ENCODE results near the gene RAB3C.
A peak's percentile ranks its signal among the peaks of the same experiment; 100 is the strongest.

RAB3C gene

GRCh38 chr5:58872670-58873273 lies 289.9 kb downstream of the RAB3C start:
- Mint-ChIP-seq H3K27ac (no peak overlapping the region), H3K4me1 (peaks cover 4% of the 10 kb centered on the region), H3K4me3 (no peak overlapping the region), H3K36me3 (ENCODE audit: low read depth) (no peaks in the 10 kb centered on the region), H3K27me3 (ENCODE audit: low read depth) (peaks cover 8% of the 10 kb centered on the region), H3K9me3 (no peaks in the 10 kb centered on the region)
- TF ChIP-seq, protein P1, sequence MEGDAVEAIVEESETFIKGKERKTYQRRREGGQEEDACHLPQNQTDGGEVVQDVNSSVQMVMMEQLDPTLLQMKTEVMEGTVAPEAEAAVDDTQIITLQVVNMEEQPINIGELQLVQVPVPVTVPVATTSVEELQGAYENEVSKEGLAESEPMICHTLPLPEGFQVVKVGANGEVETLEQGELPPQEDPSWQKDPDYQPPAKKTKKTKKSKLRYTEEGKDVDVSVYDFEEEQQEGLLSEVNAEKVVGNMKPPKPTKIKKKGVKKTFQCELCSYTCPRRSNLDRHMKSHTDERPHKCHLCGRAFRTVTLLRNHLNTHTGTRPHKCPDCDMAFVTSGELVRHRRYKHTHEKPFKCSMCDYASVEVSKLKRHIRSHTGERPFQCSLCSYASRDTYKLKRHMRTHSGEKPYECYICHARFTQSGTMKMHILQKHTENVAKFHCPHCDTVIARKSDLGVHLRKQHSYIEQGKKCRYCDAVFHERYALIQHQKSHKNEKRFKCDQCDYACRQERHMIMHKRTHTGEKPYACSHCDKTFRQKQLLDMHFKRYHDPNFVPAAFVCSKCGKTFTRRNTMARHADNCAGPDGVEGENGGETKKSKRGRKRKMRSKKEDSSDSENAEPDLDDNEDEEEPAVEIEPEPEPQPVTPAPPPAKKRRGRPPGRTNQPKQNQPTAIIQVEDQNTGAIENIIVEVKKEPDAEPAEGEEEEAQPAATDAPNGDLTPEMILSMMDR (IDR thresholded peaks at IDR 0.05; ENCODE audit: unreplicated experiment in 3 of 3): no peak

- TF ChIP-seq, protein P1 (IDR thresholded peaks at IDR 0.05; ENCODE audit: unreplicated experiment in 3 of 3): peak in 1 of 3 experiments; percentile 32
- H3K27ac Mint-ChIP-seq: no peak overlapping the region
- peaks cover 8% of the 10 kb centered on the region for H3K27me3 Mint-ChIP-seq (ENCODE audit: low read depth)
- H3K4me1 Mint-ChIP-seq: peaks cover 4% of the 10 kb centered on the region
- H3K9me3 Mint-ChIP-seq: no peaks in the 10 kb centered on the region
- H3K36me3 Mint-ChIP-seq (ENCODE audit: low read depth): no peaks in the 10 kb centered on the region
- H3K4me3 Mint-ChIP-seq: no peak overlapping the region
These were observed 292.7 kb downstream of the RAB3C start for GRCh38 chr5:58875599-58875998.

DNA sequence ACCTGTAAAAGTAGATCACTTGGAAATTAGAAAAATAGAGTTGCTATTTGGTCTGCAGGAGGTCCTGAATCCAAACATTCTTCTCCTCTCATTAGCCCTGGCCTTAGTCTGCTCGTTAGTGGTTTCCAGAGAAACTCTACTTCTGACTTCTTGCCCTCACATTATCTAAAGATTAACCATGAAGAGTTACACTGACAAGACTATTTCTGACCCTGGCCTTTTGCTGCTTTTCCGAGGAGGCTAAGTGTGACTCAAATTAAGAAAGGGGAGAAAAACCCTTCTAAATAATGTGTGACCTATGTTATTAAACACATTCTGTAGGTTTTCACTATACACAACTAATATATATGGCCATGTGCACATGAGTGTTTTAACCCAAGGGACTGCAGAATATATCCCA lies 302.4 kb downstream of the RAB3C start:
- Mint-ChIP-seq H3K9me3 (peaks cover 11% of the 10 kb centered on the region), H3K27ac (peak overlapping the region in 1 of 3 experiments; percentile 52), H3K27me3 (ENCODE audit: low read depth) (no peaks in the 10 kb centered on the region), H3K36me3 (ENCODE audit: low read depth) (peaks cover 3% of the 10 kb centered on the region), H3K4me1 (peaks cover 5% of the 10 kb centered on the region), H3K4me3 (no peak overlapping the region)
- TF ChIP-seq, protein P1 (IDR thresholded peaks at IDR 0.05; ENCODE audit: unreplicated experiment in 3 of 3): no peak

DNA sequence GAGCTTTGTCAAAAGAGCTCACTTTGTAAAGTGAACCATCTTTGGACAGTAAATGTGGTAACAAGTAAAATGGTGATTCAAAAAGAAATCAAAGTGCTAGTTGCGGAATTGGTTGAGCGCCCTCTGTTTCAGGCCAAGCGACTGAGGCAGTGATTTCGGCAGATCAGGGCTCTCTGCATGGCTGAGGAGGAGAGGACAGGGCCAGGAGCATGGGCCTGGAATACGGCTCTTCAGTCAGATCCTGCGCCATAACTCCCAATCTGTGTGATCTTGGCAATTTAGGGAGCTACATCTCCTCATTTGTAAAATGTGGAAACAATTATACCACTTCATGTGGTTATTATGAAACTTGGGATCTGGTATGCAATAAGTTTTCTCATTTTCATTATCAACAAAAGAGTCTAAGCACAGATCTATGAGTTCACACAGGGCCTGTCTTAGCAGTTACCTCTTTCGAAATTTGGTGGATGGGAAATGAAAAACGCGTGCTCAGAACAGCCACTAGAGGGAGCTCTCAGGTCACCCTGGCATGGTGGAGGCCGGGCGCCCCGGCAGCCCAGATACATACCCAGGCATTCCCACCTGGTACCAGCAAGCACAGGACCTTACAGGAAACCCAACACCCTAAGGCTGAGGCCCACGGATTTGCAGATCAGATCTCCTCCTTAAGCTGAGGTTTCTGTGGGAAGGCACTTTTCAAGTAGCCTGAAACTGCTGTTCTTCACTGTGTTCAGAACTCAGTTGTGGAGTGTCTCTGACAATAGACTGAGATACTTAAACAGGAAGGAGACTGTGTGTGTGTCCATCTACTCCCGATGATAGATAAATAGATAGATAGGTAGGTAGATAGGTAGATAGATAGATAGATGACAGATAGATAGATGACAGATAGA lies 303.7 kb downstream of the RAB3C start:
- TF ChIP-seq, protein P1 (IDR thresholded peaks at IDR 0.05; ENCODE audit: unreplicated experiment in 3 of 3): peak; percentile 93 to 94 (median 93)
- H3K36me3 Mint-ChIP-seq (ENCODE audit: low read depth): peaks cover 3% of the 10 kb centered on the region
- no peaks in the 10 kb centered on the region for H3K27me3 Mint-ChIP-seq (ENCODE audit: low read depth)
- peaks cover 16% of the 10 kb centered on the region for H3K4me1 Mint-ChIP-seq
- H3K4me3 Mint-ChIP-seq: no peak overlapping the region
- peak overlapping the region; percentile 2 to 75 (median 3) for H3K27ac Mint-ChIP-seq
- H3K9me3 Mint-ChIP-seq: peaks cover 11% of the 10 kb centered on the region

GRCh38 chr5:58887311-58887710 lies 304.4 kb downstream of the RAB3C start:
- H3K27me3 Mint-ChIP-seq (ENCODE audit: low read depth): no peaks in the 10 kb centered on the region
- TF ChIP-seq, protein P1 (IDR thresholded peaks at IDR 0.05; ENCODE audit: unreplicated experiment in 3 of 3): no peak
- H3K36me3 Mint-ChIP-seq (ENCODE audit: low read depth): peaks cover 3% of the 10 kb centered on the region

More at GRCh38 chr5:58887311-58887710, 304.4 kb downstream of the RAB3C start:
- H3K27ac Mint-ChIP-seq: peak overlapping the region in 1 of 3 experiments; percentile 4
- no peak overlapping the region for H3K4me3 Mint-ChIP-seq
- H3K9me3 Mint-ChIP-seq: peaks cover 11% of the 10 kb centered on the region
- peaks cover 20% of the 10 kb centered on the region for H3K4me1 Mint-ChIP-seq

Measured in nephron (organoid).